Activated B cell treated with CpG ODN at 0.5 μM for 24 hours (primary cell): Measurements from ENCODE around the gene PFKL. TPM values are rescaled to one million over a fixed set of nuclear protein-coding genes. Genes with fewer than 3 reads are reported as not detected.
"Not testable (repeated sequence)": the region's sequence is repeated elsewhere in the genome, so short reads cannot be mapped to it uniquely, and the experiment has no call there.

Experiments used
- ATAC-seq: fragments of 200-7000 bp; cut with Tn5 transposase; one replicate; pipeline ENCODE4 v1.10.0; 2021; ENCODE audit warnings: low read depth, mild to moderate bottlenecking, moderate library complexity
- CTCF ChIA-PET: fragments of 350-600 bp; sonication (Branson Sonifier 250); formaldehyde crosslinking; loops from one replicate; lab custom pipeline; 2021; ENCODE audit warnings: antibody characterized with exemption; lab: Charles Lee
- POLR2A ChIA-PET: fragments of 350-600 bp; sonication (Branson Sonifier 250); formaldehyde crosslinking; loops from one replicate; lab custom pipeline; 2021; ENCODE audit warnings: antibody characterized with exemption; lab: Charles Lee
- DNase-seq: peaks from one replicate; pipeline ENCODE4 v3.0.0; 2022
- H3K27ac Mint-ChIP-seq: one replicate; pipeline ENCODE4 v1.8.0; 2020; ENCODE audit warnings: mixed read lengths
- H3K27me3 Mint-ChIP-seq: one replicate; pipeline ENCODE4 v1.8.0; 2021; ENCODE audit warnings: mixed read lengths
- H3K36me3 Mint-ChIP-seq: one replicate; pipeline ENCODE4 v1.8.0; 2021; ENCODE audit warnings: low read depth, mixed read lengths
- H3K4me1 Mint-ChIP-seq: one replicate; pipeline ENCODE4 v1.8.0; 2021; ENCODE audit warnings: mixed read lengths
- H3K4me3 Mint-ChIP-seq: one replicate; pipeline ENCODE4 v1.8.0; 2020; ENCODE audit warnings: mild to moderate bottlenecking, mixed read lengths
- H3K9me3 Mint-ChIP-seq: one replicate; pipeline ENCODE4 v1.8.0; 2020; ENCODE audit warnings: mixed read lengths
- intact Hi-C: fragments of 100-400 bp; cut with micrococcal nuclease; formaldehyde crosslinking; loops from one replicate; pipeline ENCODE4 v1.15.1; 2024
- total RNA-seq: library from RNA; stranded (reverse); gene quantifications from 2 replicates; pipeline ENCODE4 v1.2.3, GENCODE V29; 2022
- TF ChIP-seq, protein P1 (sequence below): fragments of 200-600 bp; IDR thresholded peaks from one replicate; pipeline ENCODE4 v1.8.0; 2022; ENCODE audit warnings: antibody characterized with exemption, mild to moderate bottlenecking

The PFKL gene
- total RNA-seq, 1 donor from 2014 or later, result 174 TPM

DNA sequence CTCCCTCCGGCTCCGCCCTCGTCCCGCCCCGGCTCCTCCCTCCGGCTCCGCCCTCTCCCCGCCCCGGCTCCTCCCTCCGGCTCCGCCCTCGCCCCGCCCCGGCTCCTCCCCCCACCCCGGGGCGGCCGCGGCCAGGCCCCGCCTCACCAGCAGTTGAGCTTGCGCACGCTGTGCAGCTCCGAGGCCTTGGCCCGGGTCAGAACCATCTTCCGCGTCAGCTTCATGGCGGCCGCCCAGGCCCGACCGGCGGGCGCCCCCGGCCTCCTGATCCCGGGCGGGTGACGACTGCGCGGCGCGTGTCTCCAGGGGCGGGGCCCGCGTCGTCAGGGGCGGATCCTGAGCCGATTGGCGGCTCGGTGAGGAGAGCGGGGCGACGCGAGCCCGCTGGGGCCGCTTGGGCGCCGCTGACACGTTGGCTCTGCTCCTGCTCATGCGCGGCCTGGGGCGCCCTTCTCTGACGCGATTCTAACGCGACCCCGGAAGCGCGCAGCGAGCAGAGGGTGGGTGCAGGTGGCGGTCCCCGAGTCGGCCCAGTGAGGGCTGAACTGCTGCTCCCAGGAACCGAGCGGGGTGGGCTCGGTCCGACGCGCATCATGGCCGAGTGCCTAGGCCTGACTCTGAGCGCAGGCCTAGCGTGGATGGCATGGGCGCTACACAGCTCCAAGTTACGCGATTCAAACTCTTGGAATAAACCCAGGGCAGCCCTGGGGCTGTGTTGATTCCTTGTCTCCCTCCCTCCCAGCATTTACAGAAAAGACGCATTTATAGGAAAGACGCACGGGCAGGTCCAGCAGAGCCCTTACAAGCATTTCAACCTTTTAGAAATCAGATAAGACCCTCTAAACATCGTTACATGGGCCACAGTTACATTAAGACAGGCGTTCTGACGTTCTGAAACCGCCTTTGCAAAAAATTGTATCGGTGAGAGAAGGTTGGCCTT is 39.4 kb downstream of the PFKL start, which contains the start of gene CFAP410:
CFAP410 (minus strand) TSS at position 420 of the 940 bp plus-strand sequence; CDS start at position 224, 196 bp downstream.
- peak; percentile 86 for ATAC-seq
- POLR2A ChIA-PET, result interaction anchor here (0.5 to 3.2 kb wide), 11 partner anchors 10 to 1148 kb away, joined by 3 to 19 read pairs (median 4); partner anchors contain the start of genes LRRC3, TRAPPC10 and TRPM2

DNA sequence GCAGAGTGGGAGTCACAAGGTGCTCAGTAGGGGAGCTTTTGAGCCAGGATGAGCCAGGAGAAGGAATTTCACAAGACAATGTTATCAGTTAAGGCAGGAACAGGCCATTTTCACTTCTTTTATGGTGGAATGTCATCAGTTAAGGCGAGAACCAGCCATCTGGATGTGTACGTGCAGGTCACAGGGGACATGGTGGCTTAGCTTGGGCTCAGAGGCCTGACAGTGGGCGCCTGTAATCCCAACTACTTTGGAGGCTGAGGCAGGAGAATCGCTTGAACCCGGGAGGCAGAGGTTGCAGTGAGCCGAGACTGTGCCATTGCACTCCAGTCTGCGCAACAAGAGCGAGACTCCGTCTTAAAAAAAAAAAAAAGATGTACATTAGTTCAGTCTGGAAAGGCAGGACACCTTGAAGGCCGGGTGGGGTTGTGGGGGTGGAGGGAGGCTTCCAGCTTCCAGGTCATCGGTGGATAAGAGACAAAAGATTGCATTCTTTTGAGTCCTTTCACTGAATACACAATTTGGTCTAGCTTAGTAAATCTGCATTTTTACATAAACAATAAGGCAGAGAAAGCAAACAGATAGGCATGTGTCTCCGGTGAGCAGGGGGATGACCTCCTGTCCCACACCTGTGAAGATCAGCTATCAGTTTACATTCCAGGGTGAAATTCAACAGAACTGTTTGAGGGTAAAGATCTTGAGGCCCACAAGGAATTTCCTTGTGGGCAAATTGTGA is 42.0 kb downstream of the PFKL start:
- H3K4me3 Mint-ChIP-seq, intact Hi-C loops, H3K36me3 Mint-ChIP-seq, ATAC-seq, DNase-seq, CTCF ChIA-PET, POLR2A ChIA-PET, H3K9me3 Mint-ChIP-seq, H3K27ac Mint-ChIP-seq: not testable (repeated sequence)
- Mint-ChIP-seq H3K4me1 (peaks cover 24% of the 10 kb centered on the region), H3K27me3 (peaks cover 13% of the 10 kb centered on the region)

More for the DNA sequence above, 39.4 kb downstream of the PFKL start, which contains the start of gene CFAP410:
- H3K27ac Mint-ChIP-seq, result peak within 1 kb of the TSS; percentile 93
- CTCF ChIA-PET, result interaction anchor here (1.2 kb wide), 1 partner anchor 52 kb away, joined by 3 read pairs; no protein-coding TSS in a partner anchor
- TF ChIP-seq, protein P1, sequence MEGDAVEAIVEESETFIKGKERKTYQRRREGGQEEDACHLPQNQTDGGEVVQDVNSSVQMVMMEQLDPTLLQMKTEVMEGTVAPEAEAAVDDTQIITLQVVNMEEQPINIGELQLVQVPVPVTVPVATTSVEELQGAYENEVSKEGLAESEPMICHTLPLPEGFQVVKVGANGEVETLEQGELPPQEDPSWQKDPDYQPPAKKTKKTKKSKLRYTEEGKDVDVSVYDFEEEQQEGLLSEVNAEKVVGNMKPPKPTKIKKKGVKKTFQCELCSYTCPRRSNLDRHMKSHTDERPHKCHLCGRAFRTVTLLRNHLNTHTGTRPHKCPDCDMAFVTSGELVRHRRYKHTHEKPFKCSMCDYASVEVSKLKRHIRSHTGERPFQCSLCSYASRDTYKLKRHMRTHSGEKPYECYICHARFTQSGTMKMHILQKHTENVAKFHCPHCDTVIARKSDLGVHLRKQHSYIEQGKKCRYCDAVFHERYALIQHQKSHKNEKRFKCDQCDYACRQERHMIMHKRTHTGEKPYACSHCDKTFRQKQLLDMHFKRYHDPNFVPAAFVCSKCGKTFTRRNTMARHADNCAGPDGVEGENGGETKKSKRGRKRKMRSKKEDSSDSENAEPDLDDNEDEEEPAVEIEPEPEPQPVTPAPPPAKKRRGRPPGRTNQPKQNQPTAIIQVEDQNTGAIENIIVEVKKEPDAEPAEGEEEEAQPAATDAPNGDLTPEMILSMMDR, result no peak
- intact Hi-C loops, result loop anchor here (1.0 to 10.0 kb wide), 11 partner anchors 16 to 586 kb away; partner anchors contain the start of genes ITGB2, LRRC3, PFKL and TRAPPC10
- peak within 1 kb of the TSS; percentile 89 for H3K4me3 Mint-ChIP-seq
- DNase-seq, result peak; percentile 97
- no peaks in the 10 kb centered on the region for H3K9me3 Mint-ChIP-seq
- H3K36me3 Mint-ChIP-seq, result peaks cover 26% of the 10 kb centered on the region
- H3K27me3 Mint-ChIP-seq, result no peaks in the 10 kb centered on the region
- peaks cover 24% of the 10 kb centered on the region for H3K4me1 Mint-ChIP-seq

DNA sequence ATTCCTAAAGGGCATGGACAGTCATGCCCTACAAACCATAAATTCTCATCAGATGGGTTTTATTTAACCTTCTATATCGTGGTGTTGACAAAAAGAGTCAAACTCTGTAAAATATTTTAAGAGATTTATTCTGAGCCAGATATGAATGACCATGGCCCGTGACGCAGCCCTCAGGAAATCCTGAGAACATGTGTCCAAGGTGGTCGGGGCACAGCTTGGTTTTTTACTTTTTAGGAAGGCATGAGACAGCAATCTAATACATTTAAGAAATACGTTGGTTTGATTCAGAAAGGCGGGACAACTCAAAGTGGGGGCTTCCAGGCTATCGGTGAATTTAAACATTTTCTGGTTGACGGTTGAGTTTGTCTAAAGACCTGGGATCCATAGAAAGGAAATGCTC is 43.1 kb downstream of the PFKL start:
- intact Hi-C loops, H3K4me3 Mint-ChIP-seq, CTCF ChIA-PET, DNase-seq, H3K36me3 Mint-ChIP-seq, ATAC-seq, H3K9me3 Mint-ChIP-seq, POLR2A ChIA-PET: not testable (repeated sequence)
- H3K27me3 Mint-ChIP-seq, result peaks cover 18% of the 10 kb centered on the region
- H3K27ac Mint-ChIP-seq, result peak overlapping the region; percentile 20
- H3K4me1 Mint-ChIP-seq, result peaks cover 18% of the 10 kb centered on the region

DNA sequence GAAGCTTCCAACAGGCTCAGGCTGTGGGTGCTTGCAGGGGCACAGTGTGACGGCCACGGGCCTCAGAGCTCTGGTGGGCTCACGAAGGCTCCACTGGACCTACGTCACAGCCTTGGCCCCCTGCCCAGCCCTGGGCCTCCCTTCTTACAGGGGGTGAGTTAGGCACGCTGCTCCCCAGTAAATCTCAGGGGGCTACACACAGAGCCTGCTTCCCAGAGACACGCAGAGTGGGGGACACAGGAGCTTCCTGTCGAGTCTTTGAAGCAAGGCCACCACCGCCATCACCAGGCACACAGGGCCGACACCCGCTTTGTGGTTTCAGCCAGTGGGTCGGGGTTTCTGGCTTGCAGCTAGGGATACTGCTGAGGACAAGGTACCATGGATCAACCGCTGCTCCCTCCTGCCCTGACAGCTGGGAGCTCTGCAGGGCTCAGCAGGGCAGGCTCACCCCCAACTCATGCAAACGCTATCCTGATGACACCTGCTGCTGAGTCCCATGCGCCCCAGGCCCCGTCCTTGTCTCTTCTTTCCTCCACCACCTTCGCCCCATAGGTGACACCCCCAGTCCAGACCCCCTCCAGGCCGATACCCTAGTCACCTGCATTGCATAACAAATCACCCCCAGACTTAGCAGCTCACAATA is 44.8 kb downstream of the PFKL start:
- intact Hi-C loops, result no loop called here
- H3K9me3 Mint-ChIP-seq, result no peaks in the 10 kb centered on the region
- ATAC-seq, result no peak
- ChIA-PET POLR2A (no interaction called here), CTCF (no interaction called here)
- TF ChIP-seq, protein P1, result no peak
- H3K27ac Mint-ChIP-seq, result no peak overlapping the region
- H3K27me3 Mint-ChIP-seq, result peaks cover 27% of the 10 kb centered on the region
- H3K4me3 Mint-ChIP-seq, result no peak overlapping the region
- peaks cover 10% of the 10 kb centered on the region for H3K4me1 Mint-ChIP-seq
- DNase-seq, result no peak
- no peaks in the 10 kb centered on the region for H3K36me3 Mint-ChIP-seq

DNA sequence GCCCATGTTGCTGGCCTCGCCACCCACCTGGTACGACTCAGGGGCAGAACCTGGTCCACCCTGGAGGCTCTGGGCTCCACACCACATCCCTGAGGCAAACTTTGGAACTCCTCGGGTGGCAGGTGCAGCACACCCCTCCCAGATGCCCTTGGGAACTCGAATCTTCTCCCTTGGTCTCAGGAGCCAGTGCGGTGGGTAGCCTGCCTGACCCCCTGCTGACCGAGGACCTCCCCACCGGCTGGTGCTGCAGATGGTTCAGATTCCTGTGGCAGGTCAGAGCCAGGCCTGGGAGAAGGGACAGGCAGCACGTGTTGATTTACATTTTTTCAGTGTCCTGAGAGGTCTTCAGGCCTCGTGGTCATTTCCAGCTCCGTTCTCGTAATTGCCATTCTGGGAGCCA is 45.6 kb downstream of the PFKL start:
- no peaks in the 10 kb centered on the region for H3K36me3 Mint-ChIP-seq
- POLR2A ChIA-PET, result no interaction called here
- intact Hi-C loops, result no loop called here
- ATAC-seq (no peak), DNase-seq (no peak)
- H3K27ac Mint-ChIP-seq, result no peak overlapping the region
- H3K9me3 Mint-ChIP-seq, result no peaks in the 10 kb centered on the region
- TF ChIP-seq, protein P1, result no peak
- H3K4me1 Mint-ChIP-seq, result peaks cover 1% of the 10 kb centered on the region
- H3K4me3 Mint-ChIP-seq, result no peak overlapping the region
- H3K27me3 Mint-ChIP-seq, result peaks cover 27% of the 10 kb centered on the region
- CTCF ChIA-PET, result no interaction called here
